RCC 7860 (cell line): ENCODE results near the gene RASAL2.
"Not testable (repeated sequence)": the region's sequence is repeated elsewhere in the genome, so short reads cannot be mapped to it uniquely, and the experiment has no call there.

Experiments
- DNase-seq: peaks from one replicate; pipeline ENCODE4 v3.0.0-alpha.2; 2015; ENCODE audit warnings: low spot score
- FAIRE-seq: peaks from 2 replicates; lab custom pipeline; 2012; peaks lifted over from hg19 to GRCh38; lab: Jason Lieb, UNC

Gene RASAL2

DNA sequence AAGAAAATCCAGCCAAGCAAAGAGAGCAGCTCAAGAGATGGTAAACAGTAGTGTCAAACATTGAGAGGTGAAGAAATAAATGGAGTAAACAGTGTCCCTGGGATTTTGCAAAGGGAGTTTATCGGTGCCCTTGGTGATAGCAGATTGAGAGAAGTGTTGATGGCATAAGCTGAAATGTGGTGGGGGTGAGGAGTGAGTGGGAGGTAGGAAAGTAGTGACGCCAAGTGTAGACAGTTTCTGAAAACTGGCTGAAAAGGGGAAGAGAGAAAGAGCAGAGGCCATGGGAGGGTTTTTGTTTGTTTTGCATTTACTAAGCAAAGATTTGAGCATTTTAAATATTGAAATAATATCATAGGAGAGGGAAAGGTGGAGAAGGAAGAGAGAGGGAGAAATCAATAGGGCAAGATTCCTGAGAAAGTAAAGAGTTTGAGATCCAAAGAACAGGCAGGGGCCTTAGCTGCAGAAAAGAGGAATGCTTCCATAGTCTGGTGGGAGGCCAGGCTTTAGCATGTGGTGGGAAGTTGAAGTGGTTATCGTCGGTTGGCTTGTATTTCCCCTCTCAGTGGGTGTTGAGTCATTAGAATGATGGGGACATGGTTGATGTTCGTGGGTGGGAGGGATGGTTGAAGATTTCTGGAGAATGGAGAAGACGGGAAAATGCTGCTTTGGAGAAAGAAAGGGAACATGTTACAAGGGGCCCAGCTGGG is 26.8 kb upstream of the RASAL2 start:
- no peak for DNase-seq
- FAIRE-seq, result no peak

DNA sequence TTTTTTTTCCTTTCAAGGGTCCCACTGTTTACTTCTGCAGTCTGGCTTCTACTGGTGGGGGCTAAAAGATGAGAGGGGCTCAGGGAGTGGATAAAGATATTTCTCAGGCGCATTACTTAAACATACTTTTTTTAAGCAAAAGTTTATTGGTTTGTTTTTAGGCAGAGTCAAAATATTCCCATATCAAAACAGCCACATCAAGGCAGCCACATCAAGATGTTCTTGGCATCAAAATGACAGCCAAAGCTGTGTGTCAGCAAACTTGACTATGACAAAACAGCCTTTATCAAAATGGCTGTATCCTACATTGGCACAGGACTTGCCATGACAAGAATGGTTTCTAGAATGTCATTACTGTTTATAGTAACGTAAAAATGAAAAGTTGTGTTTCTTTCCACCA is 22.1 kb upstream of the RASAL2 start:
- no peak for FAIRE-seq
- DNase-seq, result no peak

DNA sequence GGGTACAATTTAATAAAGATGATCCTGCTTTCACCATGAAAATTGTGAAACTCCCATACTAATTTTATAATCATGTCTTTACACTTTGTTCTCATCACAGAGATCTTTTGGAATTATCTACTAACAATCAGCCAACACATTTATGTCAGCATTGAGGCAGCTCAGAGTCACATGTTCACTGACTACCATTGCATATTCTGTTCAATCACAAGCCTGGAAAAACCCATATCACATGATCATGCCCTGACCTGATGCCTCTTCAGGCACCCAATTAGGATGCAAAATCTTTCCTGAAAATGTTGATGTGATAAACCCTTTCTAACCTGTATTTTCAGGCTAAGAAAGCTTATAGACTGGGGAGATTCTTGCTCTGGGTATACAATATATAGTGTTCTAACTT is 21.6 kb upstream of the RASAL2 start:
- FAIRE-seq (no peak), DNase-seq (no peak)

DNA sequence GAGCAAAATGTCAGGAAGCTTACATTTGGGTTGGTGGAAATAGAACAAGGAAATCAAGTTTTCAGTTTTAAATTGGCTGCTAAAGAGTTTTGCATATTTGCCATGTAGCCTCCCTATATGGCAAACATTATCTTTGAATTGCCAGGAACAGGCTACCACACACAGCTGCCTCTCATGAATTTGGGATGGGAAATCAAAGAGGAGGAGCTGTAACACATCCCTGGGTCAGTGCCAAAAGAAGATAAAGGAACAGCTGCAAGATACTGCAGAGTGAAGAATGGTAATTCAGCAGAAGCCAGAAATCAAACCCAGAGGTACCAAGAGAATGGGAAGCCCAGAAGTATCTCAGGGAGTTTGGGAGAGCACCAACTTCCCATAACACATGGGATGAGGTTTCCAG is 18.6 kb upstream of the RASAL2 start:
- DNase-seq, result no peak
- no peak for FAIRE-seq

DNA sequence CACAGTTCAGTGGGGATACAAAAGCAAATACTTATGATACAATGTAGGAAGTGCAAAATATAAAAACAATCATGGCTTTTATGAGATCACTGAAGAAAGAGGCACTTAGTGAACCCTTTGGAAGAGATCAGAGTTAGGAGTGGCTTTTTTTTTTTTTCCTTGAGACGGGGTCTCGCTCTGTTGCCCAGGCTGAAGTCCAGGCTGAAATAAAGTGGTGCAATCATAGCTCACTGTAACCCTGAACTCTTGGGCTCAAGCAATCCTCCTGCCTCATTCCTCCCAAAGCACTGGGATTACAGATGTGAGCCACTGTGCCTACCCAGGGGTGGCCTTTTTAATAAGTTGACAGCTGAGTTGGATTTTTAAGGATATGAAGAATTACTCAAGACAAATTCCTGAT is 17.3 kb upstream of the RASAL2 start:
- FAIRE-seq, result no peak

DNA sequence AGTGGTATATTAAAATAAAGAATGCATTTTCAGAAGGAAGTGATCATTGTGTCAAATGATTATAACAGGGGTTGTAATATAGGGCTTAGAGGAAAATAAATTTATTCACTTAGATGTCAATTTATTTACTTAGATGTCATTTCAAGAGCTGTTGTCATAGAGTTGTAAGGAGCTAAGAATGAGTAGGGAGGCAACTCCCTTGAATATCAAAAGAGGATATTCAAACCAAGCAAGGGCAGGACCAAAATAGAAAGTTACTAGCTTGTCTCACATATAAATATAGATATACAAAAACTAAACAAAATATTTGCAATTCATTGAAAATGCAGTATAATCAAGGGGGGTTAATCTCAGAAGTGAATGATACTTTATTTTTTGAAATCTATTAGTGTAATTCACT is 16.0 kb upstream of the RASAL2 start:
- no peak for DNase-seq
- no peak for FAIRE-seq

More for the DNA sequence above, 17.3 kb upstream of the RASAL2 start:
- DNase-seq, result no peak

DNA sequence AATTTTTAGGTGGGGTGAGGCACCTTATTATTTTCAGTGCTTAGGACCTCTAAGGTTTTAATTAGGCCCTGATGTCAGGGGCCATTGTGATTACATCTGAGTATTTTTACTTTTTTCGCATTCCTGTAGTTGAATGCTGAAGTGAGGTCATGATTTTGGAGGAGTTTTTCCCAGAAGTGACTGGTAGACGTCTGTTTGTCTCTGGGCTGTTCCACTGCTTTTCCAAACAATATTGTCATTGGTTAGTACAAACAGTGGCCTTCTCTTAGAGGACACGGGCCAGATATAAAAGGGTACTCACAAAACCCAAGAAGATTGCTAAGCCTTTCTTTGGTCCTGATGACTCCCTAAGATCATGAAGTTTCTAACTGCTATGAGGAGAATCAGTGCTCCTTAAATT is 7.6 kb upstream of the RASAL2 start:
- DNase-seq, result no peak

DNA sequence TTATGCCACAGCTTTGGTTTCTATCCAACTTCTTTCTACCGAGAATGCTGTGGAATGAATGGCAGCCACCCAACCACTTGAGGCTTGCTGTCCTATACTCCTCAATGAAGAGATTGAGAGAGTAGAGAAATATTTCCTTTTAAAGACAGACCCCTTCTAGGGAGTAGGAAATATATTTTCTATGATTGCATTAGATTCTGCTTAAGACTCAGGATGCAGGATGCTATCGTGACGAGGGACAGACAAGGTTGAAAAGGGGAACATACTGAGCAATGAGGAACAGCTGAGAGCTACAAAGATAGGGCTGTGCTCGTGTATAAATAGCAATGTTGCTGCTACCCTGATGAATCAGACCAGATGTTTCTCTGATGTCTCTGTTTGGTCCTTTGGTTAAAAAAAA is 7.1 kb upstream of the RASAL2 start:
- DNase-seq, result no peak
- FAIRE-seq, result no peak

More for the DNA sequence above, 7.6 kb upstream of the RASAL2 start:
- no peak for FAIRE-seq

DNA sequence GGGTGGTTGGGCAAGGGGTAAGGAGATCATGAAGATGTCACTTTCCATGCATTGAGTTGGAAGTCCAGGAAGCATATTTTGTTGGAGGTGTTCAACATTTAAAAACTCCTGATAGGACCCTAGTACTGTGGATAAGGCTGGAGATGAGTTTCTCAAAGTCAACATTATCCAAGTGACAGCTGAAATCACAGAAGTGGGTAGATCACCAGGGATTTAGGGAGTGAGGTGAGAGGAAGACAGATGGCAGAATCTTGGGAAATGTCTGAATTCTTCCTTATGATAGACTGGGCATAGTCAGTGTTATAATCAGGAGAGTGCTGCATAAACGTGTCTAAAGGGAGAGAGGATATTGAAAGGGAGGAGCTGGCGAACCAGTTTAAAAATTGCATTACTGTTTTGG is 5.3 kb upstream of the RASAL2 start:
- FAIRE-seq (no peak), DNase-seq (no peak)

DNA sequence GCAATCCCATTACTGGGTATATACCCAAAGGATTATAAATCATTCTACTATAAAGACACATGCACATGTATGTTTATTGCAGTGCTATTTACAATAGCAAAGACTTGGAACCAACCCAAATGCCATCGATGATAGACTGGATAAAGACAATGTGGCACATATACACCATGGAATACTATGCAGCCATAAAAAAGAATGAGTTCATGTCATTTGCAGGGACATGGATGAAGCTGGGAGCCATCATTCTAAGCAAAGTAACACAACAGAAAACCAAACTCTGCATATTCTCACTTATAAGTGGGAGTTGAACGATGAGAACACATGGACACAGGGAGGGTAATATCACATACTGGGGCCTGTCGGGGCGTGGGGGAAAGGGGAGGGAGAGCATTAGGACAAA is 2.5 kb upstream of the RASAL2 start:
- FAIRE-seq, DNase-seq: not testable (repeated sequence)

DNA sequence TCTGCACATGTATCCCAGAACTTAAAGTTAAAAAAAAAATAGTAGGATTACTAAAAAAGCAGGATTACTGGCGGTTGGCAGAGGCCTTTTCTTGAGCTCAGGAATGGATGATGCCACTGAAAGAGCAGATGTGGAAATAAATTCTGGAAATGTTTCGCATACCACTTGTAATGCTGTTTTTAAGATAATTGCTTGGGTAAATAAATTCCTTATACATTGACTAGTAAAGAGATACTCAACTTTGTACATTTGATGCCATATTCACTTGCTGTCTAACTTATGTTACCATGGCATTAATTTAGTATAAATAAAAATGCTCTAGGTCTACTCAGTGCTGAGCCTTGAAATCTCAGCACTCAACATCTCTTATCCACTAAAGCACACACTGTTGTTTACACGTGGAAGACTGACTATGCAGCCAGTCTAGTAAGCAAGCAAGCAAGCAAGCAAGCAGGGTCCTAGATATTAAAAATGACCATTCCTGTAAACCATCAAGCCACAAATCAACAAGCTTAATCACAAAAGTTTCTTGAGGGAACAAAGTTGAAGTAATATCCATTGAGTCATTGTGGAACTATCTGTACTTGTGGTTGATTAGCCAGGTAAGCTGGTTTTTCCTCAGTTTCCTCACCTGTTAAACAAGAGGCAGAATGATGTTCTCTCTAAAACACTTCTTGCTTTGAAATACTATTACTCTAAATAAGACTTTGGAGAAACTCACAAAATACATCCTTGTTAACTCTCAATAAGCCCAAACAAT is 1.7 kb upstream of the RASAL2 start:
- FAIRE-seq (no peak), DNase-seq (no peak)

DNA sequence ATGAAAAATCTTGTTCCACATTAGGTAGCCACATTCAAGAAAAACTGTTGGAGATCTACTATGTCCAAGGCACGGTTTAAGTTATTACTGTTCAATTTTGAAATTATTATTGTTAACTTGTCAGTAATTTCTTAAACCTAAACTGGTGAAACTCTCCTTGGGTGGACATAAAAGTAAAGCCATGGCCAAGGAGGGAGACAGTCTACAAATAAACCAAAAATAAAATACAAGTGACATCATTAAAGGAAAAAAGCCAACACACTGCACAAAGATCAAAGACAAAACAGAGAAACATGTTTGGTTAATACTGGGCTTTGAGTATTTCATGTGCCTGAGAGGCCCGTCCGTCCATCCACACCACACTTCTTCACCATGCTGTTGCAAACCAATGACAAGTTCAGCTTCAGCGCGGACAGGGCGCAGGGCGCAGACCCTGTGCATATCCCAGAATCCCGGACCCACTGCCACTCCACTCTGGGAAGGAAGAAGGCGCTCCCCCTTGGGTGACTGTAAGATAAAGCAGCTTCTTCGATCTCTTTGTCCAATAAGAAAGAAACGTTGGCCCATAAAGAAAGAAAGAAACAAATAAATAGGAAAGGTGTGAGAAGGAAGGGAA is 918 bp upstream of the RASAL2 start:
- no peak for DNase-seq
- no peak for FAIRE-seq

DNA sequence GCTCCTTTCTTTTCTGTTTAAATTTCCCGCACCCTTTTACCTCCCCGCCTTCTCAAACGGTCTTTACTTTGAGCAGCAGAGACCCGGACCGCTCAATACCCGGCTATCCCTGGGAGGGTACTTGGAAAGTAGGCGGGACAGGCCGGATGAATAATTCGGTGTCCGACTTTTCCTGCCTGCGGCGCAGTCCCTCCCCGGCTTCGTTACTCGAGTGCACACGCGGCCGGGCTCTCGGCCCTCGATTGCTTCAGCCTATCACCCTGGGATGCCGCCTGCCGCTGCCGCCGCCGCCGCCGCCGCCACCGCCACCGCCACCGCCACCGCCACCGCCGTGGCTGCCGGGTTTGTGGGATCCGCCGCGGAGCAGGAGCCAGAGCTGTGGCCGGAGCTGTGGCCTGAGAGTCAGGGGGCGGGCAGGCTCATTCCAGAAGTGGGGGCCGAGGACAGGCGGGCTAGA is 382 bp upstream of the RASAL2 start:
- DNase-seq (peak; percentile 89), FAIRE-seq (no peak)

DNA sequence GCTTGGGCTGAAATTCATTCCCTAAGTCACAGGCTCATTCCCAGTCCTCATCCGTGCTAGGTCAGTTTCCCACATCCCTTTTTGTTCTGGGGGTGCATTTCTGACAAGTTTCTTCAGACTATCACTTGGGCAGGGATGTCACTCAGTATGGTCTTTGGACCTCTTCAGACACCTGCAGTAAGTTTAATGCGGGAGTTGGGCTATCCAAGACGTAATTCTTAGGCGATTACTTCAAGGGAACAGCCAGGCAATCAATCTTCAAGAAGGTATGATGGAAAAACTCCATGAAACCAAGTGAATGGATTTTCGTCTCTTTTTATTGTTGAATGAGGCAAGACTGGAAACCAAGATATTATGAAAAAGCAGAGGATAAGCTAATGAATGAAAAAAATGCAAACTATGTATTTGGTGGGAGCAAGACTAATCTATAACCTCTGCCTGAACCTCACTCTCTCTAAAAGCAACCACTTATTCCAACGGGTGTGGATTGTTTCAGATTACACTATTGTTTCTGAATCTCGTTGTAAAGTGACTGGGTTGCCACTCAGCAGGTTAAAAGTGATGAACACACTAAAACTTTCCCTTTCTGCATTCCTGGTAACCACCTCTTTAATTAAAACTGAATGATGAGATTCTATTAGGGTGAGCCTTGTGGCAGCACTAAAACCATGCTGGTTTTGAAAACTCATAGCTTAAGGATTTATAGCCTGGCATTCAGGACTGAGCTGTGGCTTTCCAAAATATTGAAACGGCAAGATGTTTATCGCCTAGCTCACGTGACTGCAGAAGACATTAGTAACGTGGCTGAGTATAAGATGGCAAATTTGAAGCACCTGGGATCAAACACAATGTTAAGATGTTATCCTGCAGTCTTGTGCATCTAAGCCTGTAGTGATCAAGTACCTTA is 1.1 kb downstream of the RASAL2 start:
- DNase-seq (peak; percentile 27), FAIRE-seq (no peak)

DNA sequence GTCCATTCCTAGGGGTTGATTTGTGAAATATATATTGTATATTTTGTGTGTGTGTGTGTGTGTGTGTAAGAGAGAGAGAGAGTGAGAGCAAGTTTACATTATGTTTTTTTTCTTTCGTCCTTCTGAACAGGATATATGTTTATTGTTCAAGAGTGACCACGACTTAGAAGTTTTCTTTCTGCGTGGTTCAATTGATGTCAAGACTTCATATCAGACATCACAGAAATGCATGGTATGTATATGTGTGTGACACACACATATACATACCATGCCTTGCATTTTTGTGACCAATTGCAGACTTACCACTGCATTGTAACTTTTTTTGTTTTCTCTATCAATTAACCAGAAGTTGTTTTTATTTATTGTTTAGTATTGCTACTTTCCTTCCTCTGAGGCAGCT is 2.5 kb downstream of the RASAL2 start:
- FAIRE-seq, result no peak
- DNase-seq, result no peak

DNA sequence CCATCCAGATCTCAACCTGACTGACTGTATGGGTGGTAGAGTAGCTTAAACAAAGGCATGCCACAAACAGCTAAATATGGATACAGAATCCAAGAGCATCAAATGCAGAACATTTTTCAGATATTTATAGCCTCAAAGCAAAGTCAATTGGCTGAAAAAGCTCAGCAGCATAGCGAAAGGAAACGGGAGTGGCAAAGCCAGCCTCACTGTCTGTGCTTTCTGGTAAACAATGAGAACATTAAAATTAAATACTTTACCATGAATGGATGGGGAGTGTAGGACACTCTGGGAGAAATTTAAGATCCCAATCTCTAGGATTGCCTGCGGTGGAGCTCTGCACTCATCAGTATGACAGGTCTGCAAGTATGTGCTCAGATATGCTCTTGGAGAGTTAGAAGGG is 4.4 kb downstream of the RASAL2 start:
- FAIRE-seq (no peak), DNase-seq (no peak)

DNA sequence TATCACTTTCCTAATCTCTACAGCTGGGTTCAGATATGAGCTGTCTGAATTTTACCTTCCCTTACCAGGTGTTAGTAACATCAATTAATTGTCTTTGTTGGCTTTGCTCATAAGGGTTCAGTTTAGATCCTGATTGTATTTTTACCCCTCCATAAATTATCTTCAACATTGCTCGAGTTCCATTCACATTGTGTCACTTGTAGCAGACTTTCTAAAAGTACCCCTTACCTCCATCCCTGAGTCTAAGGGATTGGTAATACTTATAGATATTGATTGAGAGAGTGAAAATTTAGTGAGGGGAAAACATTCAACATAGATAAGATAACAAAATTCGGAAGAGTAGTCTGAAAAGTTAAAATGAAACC is 7.3 kb downstream of the RASAL2 start:
- FAIRE-seq (peak; percentile 7), DNase-seq (no peak)

DNA sequence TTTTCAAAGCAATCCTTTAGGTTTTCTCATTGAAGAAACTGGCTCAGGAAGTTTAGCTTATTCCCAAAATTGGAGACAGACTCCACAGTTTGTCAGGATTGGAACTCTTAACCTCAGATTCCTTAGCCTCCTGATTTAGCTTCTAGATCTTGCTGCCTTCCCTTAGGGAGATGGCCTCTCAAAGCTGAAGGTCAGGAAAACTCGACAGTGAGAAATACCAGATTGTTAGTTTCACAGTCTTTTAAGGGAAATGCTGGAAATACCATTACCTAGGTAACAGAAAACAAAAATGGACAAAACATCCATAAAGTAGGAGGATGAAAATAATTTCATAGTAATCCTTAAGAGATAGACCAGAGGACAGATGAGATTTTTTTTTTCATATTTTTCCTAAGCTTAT is 7.8 kb downstream of the RASAL2 start:
- FAIRE-seq, result no peak
- no peak for DNase-seq

DNA sequence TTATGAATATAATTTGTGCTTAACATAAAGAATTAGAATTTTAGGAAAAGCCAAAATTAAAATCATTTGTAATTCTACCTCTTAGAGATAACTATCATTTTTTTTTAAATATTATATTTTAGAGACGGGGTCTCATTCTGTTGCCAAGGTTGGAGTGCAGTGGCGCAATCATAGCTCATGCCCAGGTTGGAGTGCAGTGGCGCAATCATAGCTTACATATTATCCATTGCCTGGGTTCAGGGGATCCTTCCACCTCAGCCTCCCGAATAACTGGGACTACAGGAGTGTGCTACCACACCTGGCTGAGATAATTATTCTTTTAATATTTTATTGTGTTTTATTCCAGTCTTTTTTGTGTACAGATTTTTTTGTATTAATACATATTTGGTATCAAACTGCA is 8.3 kb downstream of the RASAL2 start:
- DNase-seq, result no peak
- peak; percentile 29 for FAIRE-seq

DNA sequence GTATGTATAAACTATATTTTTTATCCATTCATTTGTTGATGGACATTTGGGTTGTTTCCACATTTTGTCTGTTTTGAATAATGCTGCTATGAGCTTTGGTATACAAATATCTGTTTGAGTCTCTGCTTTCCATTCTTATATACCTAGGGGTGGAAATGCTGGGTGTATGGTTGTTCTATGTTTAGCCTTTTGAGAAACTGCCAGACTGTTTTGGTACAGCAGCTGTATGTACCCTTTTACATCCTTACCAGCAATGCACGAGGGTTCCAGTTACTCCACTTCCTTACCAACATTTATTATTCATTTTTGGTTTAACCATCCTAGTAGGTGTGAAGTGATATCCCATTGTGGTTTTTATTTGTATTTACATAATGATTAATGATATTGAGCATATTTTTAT is 13.9 kb downstream of the RASAL2 start:
- FAIRE-seq (no peak), DNase-seq (no peak)
